Cardiac muscle cell (in vitro differentiated cells and primary cell): ENCODE data around the gene CD80. TPM values are rescaled to one million over a fixed set of nuclear protein-coding genes. Genes with fewer than 3 reads are reported as not detected.

Source experiments
- DNase-seq, 2 donors: peaks; one replicate each; pipeline versions ENCODE4 v3.0.0 to v3.0.0-alpha.2; 2010 to 2017; ENCODE audit warnings: low read depth in 1 of 2, low spot score in 1 of 2
- H3K27ac ChIP-seq: fragments of 200-600 bp; sonication (generic); 2 replicates; pipeline ENCODE4 v1.5.1; 2016
- H3K27me3 ChIP-seq: fragments of 200-600 bp; sonication (generic); 2 replicates; pipeline ENCODE4 v1.6.0; 2016; ENCODE audit warnings: control low read depth
- H3K36me3 ChIP-seq: fragments of 200-600 bp; sonication (generic); 2 replicates; pipeline ENCODE4 v1.5.1; 2016; ENCODE audit warnings: control low read depth
- H3K4me1 ChIP-seq: fragments of 200-600 bp; sonication (generic); 2 replicates; pipeline ENCODE4 v1.8.1; 2017; ENCODE audit warnings: low read depth, mild to moderate bottlenecking, mixed run types
- H3K4me3 ChIP-seq: fragments of 200-600 bp; sonication (generic); 2 replicates; pipeline ENCODE4 v1.5.1; 2016; ENCODE audit warnings: mild to moderate bottlenecking
- H3K9me3 ChIP-seq: fragments of 200-600 bp; sonication (generic); 2 replicates; pipeline ENCODE4 v1.5.1; 2017; ENCODE audit warnings: low read depth, mild to moderate bottlenecking, control low read depth
- polyA plus RNA-seq: library from polyadenylated mRNA; unstranded; fragments of >200 nt; fragmentation: Nextera tagmentation; extraction: Ambion mirVana; gene quantifications from 2 replicates; pipeline ENCODE4 v1.2.1, GENCODE V29; 2016
- total RNA-seq: library from RNA; depleted of rRNA; stranded (reverse); fragments of >200 nt; gene quantifications from 2 replicates; pipeline ENCODE4 v1.2.3, GENCODE V29; 2016
- TF ChIP-seq, protein P1 (sequence below): IDR thresholded peaks from 2 replicates; pipeline ENCODE4 v1.5.1; 2012; ENCODE audit warnings: low read depth, mild to moderate bottlenecking, low read length

Gene CD80
- total and polyA plus RNA-seq, 2 experiments from 2014 or later, result 0.39 TPM; not detected in 1

GRCh38 chr3:119530456-119530855 is 29.0 kb downstream of the CD80 start:
- DNase-seq, result no peak
- Histone ChIP-seq H3K9me3 (no peaks in the 10 kb centered on the region), H3K27ac (no peak overlapping the region), H3K4me3 (no peak overlapping the region), H3K27me3 (no peaks in the 10 kb centered on the region), H3K4me1 (no peaks in the 10 kb centered on the region), H3K36me3 (no peaks in the 10 kb centered on the region)
- TF ChIP-seq, protein P1, sequence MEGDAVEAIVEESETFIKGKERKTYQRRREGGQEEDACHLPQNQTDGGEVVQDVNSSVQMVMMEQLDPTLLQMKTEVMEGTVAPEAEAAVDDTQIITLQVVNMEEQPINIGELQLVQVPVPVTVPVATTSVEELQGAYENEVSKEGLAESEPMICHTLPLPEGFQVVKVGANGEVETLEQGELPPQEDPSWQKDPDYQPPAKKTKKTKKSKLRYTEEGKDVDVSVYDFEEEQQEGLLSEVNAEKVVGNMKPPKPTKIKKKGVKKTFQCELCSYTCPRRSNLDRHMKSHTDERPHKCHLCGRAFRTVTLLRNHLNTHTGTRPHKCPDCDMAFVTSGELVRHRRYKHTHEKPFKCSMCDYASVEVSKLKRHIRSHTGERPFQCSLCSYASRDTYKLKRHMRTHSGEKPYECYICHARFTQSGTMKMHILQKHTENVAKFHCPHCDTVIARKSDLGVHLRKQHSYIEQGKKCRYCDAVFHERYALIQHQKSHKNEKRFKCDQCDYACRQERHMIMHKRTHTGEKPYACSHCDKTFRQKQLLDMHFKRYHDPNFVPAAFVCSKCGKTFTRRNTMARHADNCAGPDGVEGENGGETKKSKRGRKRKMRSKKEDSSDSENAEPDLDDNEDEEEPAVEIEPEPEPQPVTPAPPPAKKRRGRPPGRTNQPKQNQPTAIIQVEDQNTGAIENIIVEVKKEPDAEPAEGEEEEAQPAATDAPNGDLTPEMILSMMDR, result no peak

GRCh38 chr3:119529883-119530282 is 29.5 kb downstream of the CD80 start:
- Histone ChIP-seq H3K36me3 (no peaks in the 10 kb centered on the region), H3K9me3 (no peaks in the 10 kb centered on the region), H3K4me1 (no peaks in the 10 kb centered on the region), H3K27me3 (no peaks in the 10 kb centered on the region), H3K27ac (no peak overlapping the region), H3K4me3 (no peak overlapping the region)
- TF ChIP-seq, protein P1, result no peak
- DNase-seq, result peak in 1 of 2 donors; percentile 45

- no peak for DNase-seq
- peaks cover 18% of the 10 kb centered on the region for H3K4me1 ChIP-seq
- H3K27ac ChIP-seq, result no peak overlapping the region
- H3K36me3 ChIP-seq, result no peaks in the 10 kb centered on the region
- H3K27me3 ChIP-seq, result no peaks in the 10 kb centered on the region
- TF ChIP-seq, protein P1, result no peak
- no peaks in the 10 kb centered on the region for H3K9me3 ChIP-seq
- H3K4me3 ChIP-seq, result no peak overlapping the region
Measured at GRCh38 chr3:119527714-119528113, 31.7 kb downstream of the CD80 start.

DNA sequence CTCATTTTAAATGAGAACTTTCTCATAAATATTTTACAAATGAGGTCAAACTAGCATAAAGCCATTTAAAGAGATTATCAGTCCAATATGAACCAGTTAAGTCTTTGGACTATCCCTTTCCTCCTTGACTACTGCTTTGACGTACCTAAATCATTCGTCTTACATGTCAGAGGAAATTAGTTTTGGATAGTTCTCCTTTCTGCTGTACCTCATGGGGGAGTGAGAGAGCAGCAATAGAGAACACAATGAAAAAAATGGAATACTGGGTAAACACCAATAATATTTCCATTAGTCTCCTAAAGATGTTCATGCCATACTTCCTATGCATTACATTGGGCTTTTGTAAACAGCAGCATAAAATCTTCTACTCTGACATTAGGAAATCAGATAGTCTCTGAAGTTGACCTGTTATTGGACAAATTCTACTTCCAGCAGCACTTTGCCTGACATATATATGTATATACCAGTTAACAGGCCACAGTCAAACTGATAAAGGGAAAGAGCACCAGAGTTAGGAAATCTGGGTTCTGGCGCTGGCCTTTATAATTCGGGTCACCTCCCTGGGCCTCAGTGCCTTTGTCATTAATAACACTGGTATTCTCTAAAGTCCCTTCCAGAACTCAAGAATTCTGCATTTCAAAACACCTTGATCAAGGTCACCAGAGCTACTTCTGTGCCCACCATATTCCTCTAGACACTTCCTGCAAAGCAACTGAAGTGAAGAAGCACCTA is 34.3 kb downstream of the CD80 start:
- DNase-seq, result peak; percentile 13 to 43
- peak overlapping the region; percentile 80 for H3K27ac ChIP-seq

DNA sequence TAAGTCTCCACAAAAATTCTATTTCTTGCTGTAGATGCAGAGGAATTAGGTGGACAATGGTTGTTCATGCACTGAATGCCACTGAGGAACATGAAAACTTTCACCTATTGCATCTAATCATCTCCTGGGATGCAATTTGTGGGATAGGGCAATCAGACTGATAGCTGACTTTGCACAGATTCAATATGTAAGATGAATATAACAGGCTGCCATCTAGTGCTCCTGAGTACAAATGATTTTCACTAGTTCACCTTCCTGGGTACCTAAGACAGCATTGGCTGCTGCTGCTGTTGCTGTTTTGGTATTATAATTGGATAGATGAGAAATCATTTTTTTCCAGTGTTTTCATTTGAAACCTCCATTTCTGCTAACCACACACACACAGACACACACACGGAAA is 41.4 kb downstream of the CD80 start:
- no peak for DNase-seq
- Histone ChIP-seq H3K9me3 (no peaks in the 10 kb centered on the region), H3K4me1 (peaks cover 24% of the 10 kb centered on the region), H3K27me3 (no peaks in the 10 kb centered on the region), H3K36me3 (peaks cover 45% of the 10 kb centered on the region), H3K27ac (peak overlapping the region; percentile 97), H3K4me3 (no peak overlapping the region)
- TF ChIP-seq, protein P1, result no peak

More for the DNA sequence above, 34.3 kb downstream of the CD80 start:
- Histone ChIP-seq H3K9me3 (no peaks in the 10 kb centered on the region), H3K4me3 (no peak overlapping the region), H3K27me3 (no peaks in the 10 kb centered on the region), H3K4me1 (peaks cover 23% of the 10 kb centered on the region), H3K36me3 (peaks cover 12% of the 10 kb centered on the region)
- TF ChIP-seq, protein P1, result peak; percentile 51
